Epithelial cell of prostate (primary cell): Measurements from ENCODE around the gene TUBD1.
"Not testable (repeated sequence)": the region's sequence is repeated elsewhere in the genome, so short reads cannot be mapped to it uniquely, and the experiment has no call there.

Source experiments
- DNase-seq: peaks from one replicate; pipeline ENCODE4 v3.0.0-alpha.2; 2011; ENCODE audit warnings: low read depth, low spot score
- H3K27ac ChIP-seq: fragments of 450-650 bp; 2 replicates; pipeline ENCODE4 v1.5.1; 2017; ENCODE audit warnings: mild to moderate bottlenecking

Gene TUBD1

DNA sequence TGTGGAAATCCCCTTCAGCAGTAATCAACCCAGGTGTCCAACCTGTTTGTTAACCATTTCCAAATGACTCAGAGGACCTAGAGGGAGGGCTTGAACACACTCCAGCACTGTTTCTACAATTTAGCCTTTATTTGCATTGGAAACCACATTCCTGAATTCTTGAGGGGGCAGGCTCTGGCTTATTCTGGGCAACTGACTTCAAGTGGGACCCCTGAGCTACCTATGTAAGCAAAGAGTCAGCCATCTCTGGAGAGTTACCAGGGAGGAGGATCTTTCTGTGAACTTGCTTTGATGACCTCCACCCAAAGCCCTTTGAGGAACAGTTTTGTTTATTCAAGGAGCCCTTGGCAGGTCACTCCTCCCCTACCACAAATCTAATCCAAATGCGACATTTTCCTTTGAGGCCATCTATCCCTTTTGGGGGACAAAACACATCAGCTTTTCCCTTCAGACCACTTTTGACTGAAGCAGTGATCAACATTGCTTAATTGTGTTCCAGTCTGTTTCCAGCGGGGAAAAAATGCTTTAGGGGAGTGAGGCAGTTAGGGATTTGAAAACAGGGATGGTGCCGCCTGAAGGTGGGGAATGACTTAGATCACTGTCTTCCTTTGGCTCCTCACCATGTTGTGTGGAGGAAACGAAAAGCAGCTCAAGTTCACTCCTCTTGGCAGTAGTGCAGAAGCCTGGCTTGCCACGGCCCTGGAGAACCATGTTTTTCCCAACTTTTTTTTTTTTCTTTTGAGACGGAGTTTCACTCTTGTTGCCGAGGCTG is 46.2 kb downstream of the TUBD1 start:
- peak overlapping the region; percentile 99 for H3K27ac ChIP-seq
- peak; percentile 91 for DNase-seq

DNA sequence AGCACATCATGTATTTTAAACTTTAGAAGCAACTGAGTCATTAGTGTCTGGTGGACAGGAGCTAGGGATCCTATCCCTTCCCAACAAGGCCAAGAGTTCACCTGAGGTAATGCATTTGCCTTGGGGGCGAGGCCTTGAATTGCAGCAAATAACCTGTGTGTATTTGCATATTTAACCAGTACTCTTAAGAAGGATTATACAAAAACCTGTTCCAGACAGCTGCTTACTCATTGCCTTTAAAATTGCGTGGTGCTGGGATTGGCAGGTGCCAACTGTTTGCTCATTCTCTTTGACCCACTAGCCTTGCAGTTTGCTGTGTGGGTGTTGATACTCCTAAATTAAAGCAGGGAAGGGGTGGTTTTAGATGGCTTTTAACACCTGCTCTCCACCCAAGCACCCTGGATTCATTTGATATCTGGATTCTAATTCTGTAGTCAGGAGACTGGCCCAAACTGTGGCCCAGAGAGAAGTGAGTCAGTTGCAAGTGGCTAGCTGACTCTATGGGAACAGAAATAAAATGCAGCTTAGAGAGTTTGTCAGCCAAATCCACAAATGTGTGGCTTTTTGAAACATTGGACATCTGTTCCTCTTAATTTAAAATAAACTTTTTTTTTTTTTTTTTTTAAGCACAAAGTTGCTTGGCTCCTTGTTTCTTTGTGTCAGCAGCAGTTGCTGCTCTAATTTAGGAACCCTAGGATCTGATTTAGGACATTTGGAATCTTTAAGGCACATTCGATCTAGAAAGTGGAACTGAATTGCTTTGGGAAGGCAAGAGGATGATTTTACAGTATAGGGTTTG is 46.9 kb downstream of the TUBD1 start:
- H3K27ac ChIP-seq = peak overlapping the region; percentile 99
- DNase-seq = peak; percentile 99

DNA sequence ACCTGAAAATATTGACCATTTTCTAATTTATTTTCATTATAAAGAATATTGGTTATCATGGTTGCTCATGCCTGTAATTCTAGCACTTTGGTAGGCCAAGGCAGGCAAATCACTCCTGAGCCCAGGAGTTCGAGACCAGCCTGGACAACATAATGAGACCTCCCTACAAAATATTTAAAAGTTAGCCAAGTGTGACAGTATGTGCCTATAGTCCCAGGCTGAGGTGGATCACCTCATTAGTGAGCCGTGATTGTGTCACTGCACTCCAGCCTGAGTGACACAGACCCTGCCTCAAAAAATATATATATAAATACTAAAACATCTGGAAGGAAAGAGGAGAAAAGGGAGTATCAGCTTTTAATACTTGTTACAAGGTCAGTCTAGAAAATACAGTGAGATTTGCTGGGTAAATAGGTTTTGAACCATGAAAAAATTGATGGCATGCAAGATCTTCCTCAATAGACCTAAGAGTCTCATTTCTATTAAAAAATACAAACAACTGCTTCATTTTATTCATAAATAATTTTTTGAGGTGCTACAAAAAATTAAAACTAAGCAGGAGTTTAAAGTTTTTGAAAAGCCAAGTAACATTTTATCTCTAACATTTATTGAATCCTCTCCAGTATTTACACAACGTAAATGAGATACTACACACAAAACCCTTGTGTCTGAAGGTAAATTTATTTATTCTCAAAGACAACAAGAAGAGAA is 47.7 kb downstream of the TUBD1 start:
- H3K27ac ChIP-seq = peak overlapping the region; percentile 99
- no peak for DNase-seq

DNA sequence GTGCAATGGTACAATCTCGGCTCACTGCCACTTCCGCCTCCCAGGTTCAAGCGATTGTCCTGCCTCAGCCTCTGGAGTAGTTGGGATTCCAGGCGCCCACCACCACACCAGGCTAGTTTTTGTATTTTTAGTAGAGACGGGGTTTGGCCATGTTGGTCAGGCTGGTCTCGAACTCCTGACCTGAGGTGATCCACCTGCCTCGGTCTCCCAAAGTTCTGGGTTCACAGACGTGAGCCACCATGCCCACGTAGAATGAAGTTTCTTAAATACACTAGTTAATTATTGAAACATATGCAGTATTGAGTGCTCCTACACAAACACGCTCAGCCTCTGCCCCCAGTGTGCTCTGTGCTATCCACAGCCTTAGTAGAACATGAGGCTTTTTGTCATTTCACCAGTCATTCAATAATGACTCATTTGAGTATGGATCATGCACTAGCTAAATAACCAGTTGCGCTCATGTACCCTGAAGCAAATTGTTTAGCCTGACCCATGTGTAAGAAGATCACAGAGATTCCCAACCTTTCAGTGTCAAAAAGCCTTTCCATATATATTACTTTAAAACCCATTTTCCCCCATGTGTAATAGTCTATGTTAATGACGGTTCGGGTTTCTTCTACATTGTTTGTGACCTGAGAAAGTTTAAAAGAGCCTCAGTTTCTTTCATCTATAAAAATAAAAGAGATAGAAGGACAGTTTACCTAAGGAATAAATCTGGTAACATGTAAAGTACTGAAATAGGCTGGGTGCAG is 49.7 kb downstream of the TUBD1 start:
- peak overlapping the region; percentile 99 for H3K27ac ChIP-seq
- peak; percentile 99 for DNase-seq

DNA sequence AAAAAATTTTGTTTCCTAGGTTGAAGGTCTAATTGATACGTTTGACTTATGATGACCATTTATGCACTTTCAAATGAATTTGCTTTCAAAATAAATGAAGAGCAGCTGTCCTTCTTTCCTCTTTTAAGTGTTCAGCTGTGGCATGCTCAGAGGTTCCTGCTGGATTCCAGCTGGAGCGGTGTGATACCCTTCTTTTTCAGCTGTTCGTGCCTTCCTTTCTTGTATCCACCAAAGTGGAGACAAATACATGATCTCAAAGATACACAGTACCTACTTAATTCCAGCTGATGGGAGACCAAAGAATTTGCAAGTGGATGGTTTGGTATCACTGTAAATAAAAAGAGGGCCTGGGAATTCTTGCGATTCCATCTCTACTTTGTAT is 50.9 kb downstream of the TUBD1 start:
- H3K27ac ChIP-seq = peak overlapping the region; percentile 99

DNA sequence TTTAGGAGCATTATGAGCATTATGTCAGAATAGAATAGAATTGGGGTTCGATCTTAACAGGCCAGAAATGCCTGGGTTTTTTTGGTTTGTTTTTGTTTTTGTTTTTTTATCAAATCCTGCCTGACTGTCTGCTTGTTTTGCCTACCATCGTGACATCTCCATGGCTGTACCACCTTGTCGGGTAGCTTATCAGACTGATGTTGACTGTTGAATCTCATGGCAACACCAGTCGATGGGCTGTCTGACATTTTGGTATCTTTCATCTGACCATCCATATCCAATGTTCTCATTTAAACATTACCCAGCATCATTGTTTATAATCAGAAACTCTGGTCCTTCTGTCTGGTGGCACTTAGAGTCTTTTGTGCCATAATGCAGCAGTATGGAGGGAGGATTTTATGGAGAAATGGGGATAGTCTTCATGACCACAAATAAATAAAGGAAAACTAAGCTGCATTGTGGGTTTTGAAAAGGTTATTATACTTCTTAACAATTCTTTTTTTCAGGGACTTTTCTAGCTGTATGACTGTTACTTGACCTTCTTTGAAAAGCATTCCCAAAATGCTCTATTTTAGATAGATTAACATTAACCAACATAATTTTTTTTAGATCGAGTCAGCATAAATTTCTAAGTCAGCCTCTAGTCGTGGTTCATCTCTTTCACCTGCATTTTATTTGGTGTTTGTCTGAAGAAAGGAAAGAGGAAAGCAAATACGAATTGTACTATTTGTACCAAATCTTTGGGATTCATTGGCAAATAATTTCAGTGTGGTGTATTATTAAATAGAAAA is 51.5 kb downstream of the TUBD1 start:
- peak overlapping the region; percentile 99 for H3K27ac ChIP-seq
- DNase-seq = not testable (repeated sequence)

More for the DNA sequence above, 50.9 kb downstream of the TUBD1 start:
- not testable (repeated sequence) for DNase-seq

DNA sequence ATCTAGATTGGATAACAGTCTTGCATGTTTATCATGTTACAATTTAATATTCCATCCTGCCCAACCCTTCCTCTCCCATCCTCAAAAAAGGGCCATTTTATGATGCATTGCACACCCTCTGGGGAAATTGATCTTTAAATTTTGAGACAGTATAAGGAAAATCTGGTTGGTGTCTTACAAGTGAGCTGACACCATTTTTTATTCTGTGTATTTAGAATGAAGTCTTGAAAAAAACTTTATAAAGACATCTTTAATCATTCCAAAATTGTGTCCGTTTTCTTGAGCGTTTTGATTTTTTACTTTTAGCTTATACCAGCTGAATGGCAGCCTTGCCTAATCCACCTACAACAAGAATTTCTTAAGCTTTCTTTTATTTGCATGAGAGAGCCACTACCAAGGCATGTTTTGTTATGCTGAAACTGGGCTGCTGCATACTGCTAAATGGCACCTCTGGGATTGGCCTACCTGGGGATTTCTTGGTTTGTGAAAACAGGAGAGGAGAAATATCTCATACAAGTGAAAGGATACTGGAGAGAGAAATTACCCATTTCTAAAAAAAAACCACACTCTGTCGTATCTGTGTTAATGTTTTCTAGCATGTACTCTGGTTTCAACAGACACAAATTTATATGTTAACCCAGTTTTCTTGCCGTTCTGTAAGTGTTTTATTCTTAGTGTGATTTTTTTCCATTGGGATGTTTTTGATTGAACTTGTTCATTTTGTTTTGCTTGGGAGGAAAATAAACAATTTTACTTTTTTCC is 52.2 kb downstream of the TUBD1 start:
- DNase-seq = no peak
- peak overlapping the region; percentile 99 for H3K27ac ChIP-seq

DNA sequence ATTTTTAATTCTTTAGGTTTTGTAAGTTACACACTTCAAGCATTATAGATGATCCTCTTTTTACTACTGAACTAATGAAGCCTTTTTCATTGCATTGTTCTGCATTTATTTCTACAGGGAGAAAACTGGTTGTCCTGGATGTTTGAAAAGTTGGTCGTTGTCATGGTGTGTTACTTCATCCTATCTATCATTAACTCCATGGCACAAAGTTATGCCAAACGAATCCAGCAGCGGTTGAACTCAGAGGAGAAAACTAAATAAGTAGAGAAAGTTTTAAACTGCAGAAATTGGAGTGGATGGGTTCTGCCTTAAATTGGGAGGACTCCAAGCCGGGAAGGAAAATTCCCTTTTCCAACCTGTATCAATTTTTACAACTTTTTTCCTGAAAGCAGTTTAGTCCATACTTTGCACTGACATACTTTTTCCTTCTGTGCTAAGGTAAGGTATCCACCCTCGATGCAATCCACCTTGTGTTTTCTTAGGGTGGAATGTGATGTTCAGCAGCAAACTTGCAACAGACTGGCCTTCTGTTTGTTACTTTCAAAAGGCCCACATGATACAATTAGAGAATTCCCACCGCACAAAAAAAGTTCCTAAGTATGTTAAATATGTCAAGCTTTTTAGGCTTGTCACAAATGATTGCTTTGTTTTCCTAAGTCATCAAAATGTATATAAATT is 53.0 kb downstream of the TUBD1 start:
- DNase-seq = no peak
- H3K27ac ChIP-seq = peak overlapping the region; percentile 99

DNA sequence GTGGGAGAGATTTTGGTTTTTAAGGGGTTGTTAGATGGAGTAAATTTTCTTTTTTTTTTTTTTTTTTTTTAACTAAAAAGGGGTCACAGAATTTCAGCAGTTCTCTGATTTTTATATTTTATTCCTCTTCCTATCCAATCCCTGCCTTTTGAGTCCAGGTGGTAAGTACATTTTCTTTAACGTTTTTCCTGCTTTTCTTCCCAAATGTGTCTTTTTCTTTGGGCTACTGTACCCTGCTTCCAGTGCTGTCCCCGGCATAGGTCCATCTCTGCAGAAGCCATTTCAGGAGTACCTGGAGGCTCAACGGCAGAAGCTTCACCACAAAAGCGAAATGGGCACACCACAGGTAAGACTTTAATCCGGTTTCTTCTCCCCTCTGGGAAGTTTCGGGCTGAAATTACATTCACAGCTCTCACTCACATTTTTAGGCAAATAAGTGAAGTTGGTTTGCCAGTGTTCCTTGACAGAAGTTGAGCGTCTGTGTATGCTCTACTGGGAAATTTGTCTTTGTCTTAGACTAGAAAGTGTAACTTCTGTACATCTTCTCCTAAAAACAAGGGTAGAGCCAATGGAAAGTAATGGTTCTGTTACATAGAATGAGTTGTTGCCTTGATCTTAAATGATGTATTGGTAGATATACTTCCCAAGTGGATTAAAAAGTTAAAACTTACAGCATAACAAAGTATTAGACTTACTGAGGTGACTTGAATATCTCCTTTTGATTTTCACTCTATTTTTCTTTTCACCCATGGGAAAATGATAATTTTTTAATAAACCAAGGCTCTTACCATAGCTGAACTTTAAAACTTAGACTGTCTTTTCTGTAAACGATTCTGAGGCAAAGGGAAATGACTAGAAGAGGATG is 54.5 kb downstream of the TUBD1 start:
- H3K27ac ChIP-seq = peak overlapping the region; percentile 99
- DNase-seq = no peak

DNA sequence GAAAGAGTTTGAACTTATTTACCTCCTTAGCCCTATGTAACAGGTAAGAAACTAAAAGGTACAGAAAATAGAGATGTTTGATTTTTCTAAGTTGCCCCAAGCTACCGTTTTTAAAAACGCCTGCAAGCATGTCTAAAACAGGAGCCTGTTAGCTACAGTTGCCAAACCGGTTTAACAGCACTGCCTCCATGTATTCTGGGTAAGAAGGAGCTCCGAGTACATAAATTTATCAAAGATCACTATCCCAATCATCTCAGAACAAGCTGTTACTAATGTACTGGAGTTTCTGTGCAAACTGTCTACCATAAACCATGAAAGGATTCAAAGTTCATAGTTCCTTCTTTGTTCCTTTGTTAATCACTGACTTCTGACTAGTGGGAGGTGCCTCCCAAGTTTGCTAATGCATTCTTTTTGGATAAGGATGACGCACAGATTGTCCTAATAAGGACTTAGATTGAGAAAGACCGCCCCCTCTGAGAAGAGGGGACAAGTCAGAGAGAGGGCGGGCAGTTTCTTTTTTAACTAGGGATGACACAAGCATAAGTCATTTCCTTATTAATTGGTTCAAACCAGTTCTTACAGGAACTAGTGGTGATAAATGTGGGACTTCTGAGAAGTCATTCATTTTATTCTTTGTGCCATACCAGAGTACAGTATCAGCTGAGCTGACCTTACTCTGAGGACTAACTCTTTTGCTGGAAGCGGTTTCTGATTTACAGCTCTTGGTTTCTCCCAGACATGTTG is 55.3 kb downstream of the TUBD1 start:
- H3K27ac ChIP-seq = peak overlapping the region; percentile 99
- peak; percentile 99 for DNase-seq

DNA sequence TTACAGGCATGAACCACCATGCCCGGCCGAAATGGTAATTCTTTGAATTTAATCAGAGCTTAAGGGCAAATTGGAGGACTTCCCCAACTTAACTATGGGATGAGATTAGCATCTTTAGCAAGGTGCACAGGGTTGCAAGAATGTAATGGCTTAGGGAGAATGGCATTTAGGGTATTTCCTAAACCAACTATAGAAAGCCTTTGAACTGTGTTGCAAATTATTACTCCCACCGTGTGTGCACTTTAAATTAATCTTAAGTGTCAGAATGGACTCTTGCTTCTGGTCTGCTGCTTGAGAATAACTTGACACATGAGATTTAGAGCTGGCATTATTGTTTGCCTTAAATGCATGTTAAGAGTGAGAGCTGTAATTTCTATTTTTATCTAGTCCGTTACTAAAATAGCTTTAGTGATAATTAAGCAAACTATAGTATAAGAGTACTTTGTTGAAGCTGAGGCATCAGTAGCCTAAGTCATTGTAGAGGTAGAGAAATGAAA is 59.8 kb downstream of the TUBD1 start:
- H3K27ac ChIP-seq = no peak overlapping the region
- no peak for DNase-seq

DNA sequence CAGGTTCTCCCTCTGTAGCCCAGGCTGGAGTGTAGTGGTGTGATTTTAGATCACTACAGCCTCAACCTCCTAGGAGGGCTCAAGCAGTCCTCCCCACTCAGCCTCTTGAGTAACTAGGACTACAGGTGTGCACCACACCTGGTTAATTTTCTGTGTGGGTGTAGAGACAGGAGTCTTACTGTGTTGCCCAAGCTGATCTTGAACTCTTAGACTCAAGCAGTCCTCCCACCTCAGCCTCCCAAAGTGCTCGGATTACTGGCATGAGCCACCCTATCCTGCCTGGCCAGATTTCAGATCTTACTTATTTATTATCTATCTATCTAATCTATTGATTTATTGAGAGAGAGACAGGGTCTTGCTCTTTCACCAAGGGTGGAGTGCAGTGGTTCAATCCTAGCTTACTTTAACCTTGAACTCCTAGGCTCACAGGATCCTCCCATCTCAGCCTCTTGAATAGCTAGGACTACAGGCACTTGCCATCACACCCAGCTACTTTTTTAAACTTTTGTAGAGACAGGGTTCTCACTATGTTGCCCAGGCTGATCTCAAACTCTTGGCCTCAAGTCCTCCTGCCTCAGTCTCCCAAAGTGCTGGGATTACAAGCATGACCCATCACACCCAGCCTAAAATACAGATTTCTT is 61.8 kb downstream of the TUBD1 start:
- no peak for DNase-seq
- peak overlapping the region; percentile 98 for H3K27ac ChIP-seq

DNA sequence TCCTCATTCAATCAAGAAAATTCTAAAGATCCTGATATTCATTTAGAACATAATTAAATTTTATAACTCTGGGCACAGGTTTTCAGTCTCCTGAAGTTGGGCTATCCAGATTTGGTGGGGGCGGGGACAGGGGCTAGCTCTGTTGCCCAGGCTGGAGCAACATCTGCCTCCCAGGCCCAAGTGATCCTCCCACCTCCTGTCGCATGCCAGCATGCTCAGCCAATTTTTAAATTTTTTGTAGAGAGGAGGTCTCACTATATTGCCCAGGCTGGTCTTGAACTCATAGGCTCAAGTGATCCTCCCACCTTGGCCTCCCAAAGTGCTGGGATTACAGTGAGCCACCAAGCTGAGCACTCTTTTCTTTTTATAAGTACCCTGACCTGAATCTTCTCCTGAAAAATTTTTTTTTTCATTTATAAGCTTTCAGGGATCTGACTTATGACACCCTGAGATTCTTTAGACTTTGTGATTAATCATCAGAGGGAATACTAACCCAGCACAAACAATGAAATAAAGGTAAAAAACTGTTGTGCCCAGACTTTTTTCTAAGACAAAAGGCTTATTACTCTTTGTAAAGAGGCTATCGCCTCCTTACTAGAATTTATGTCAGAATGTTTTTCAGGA is 62.6 kb downstream of the TUBD1 start:
- peak overlapping the region; percentile 98 for H3K27ac ChIP-seq
- no peak for DNase-seq

DNA sequence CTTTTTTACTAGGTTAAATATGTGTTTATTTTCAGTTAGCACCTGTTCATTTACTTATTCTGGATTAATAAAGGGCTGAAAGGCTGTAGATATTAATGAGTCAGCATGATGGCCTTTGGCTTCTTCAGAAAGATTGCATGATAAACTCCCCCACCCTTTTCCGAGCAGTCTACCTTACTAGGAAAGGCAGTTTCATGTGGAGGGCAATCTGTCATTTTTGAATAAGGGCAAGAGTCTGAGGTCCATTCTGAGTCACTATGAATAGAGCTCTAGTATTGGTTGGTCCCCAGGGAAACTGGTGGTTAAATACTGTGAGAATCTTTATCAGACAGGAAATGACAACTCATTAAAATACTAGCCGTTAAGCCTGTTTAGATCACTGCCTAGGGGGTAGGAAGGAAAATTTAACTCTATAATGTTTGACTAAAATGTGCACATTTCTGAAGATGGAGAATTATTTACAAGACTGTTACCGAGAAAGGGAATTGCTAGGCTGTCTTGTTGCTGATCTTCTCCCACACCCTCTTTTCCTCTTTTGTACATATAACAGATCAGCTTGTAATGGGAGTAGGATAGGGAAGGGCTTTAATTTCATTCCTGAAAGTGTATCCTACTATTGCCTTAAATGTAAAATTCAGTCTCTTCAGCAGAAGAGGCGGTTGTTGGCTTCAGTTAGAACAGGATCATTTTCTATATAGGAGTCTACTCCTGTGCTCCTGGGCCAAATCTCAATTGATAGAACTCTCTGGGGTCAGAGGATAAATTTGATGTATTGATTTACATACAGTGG is 63.3 kb downstream of the TUBD1 start:
- peak; percentile 98 for DNase-seq
- peak overlapping the region; percentile 98 for H3K27ac ChIP-seq

DNA sequence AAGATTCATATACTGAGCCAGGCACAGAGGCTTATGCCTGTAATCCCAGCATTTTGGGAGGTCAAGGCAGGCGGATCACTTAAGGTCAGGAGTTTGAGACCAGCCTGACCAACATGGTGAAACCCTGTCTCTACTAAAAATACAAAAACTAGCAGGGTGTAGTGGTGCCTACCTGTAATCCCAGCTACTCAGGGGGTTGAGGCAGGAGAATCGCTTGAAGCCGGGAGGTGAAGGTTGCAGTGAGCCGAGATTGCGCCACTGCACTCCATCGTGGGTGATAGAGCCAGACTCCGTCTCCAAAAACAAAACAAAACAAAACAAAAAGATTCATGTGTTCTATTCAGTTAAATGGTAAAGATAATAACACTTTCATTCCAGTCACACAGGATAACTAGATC is 63.9 kb downstream of the TUBD1 start:
- not testable (repeated sequence) for DNase-seq
- H3K27ac ChIP-seq = peak overlapping the region; percentile 98
